T-helper 9 cell (primary cell): ENCODE measurements around the gene TMPRSS15.

Experiments
- DNase-seq: peaks from one replicate; pipeline ENCODE4 v3.0.0-alpha.2; 2020

TMPRSS15 gene

GRCh38 chr21:18340387-18340942 is 63.1 kb downstream of the TMPRSS15 start:
- DNase-seq: no peak

GRCh38 chr21:18335651-18336236 is 67.8 kb downstream of the TMPRSS15 start:
- no peak for DNase-seq

DNA sequence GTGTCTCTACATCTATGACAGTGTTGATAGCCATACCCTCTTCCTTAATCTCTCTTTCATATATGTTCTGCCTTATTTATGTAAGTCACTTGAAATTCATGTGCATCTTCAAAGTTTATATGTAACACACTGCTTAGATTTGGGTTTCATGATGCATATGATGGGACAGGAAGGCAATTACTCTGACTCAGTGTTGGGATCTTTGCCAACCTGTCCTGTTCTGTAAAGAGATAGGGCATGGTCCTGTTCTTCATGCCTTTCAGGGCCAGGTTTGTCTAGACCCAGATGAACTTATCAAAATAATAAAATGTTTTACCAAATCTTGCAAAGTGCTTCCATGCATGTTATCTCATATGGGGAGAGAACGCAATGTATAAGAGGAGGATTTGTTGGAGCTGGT is 69.5 kb downstream of the TMPRSS15 start:
- DNase-seq: no peak

- no peak for DNase-seq
These were observed 85.4 kb downstream of the TMPRSS15 start for GRCh38 chr21:18318156-18318555.

GRCh38 chr21:18298228-18298627 is 105.4 kb downstream of the TMPRSS15 start:
- DNase-seq: no peak

DNA sequence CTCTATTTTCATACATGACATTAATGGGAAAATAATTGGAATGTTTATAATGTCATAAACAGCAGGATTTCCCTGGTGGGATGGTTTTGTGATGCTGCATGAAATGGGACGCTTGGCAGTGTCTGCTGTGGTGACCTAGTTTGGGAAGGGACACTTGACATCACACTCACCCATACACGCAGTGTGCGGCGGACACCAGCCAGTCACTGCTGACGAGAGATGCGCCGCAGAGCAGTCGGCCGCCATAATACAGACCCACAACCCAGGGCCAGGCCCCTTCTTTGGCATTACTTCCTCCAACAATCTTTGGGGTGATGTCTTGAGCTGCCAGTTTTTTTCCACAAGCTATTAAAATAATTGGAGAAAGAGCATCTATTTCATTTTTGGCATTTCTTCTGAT is 109.5 kb downstream of the TMPRSS15 start:
- no peak for DNase-seq

- DNase-seq: no peak
These were observed 113.7 kb downstream of the TMPRSS15 start for GRCh38 chr21:18289876-18290275.

- DNase-seq: no peak
These were observed 118.2 kb downstream of the TMPRSS15 start for GRCh38 chr21:18285379-18285778.

- no peak for DNase-seq
These were observed 127.8 kb downstream of the TMPRSS15 start for GRCh38 chr21:18275781-18276180.

GRCh38 chr21:18274370-18274769 is 129.2 kb downstream of the TMPRSS15 start:
- DNase-seq: no peak

- no peak for DNase-seq
These were observed 130.2 kb downstream of the TMPRSS15 start for GRCh38 chr21:18273400-18273799.

GRCh38 chr21:18269856-18270255 is 133.7 kb downstream of the TMPRSS15 start:
- no peak for DNase-seq

DNA sequence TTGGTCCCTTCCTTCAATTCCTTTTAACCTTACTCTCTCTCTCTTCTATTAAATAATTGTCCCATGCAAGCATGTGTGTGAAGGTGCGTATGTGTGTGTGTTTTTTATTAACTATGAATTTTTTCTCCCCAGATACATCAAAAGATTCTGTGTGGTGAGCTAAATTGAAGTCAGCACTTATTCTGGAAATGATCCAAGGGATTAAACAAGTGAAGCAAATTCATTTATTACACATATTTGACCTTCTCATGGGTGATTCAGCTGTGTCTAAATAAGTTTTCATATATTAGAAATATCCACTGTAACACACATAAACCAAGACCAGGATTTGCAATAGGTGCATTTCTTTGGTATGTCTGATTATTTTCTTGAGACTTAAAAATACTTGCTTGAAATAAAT is 134.7 kb downstream of the TMPRSS15 start:
- no peak for DNase-seq

- no peak for DNase-seq
These were observed 136.1 kb downstream of the TMPRSS15 start for GRCh38 chr21:18267496-18267895.

DNA sequence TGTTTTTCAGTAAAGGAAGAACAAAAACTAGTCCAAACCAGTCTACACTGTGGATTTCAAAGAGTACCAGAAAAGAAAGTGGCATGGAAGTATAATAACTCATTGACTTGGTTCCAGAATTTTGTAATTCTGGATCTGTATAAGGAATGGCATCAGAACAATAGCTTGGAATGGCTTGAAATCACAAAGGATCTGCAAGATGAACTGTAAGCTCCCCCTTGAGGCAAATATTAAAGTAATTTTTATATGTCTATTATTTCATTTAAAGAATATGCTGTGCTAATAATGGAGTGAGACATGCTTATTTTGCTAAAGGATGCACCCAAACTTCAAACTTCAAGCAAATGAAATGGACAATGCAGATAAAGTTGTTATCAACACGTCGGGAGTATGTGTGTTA is 137.6 kb downstream of the TMPRSS15 start:
- no peak for DNase-seq

- DNase-seq: no peak
These were observed 149.8 kb downstream of the TMPRSS15 start for GRCh38 chr21:18253799-18254198.

DNA sequence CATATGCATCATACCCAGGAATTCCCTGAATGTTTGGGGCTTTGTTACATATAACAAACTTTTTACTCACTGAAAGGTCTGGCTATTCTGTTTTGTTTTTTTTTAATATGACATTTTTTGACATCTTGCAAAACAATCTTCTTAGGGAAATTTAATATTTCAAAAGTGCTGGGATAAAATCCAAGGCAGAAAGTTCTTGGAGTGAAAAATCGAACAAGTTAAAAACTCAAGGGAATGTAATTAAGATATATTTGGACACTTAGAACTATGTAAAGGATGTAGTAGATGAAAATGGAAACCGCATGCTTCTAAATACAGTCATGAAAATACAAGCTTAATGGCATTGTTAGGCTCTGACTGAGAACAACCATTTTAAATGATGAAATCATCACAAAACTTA is 150.4 kb downstream of the TMPRSS15 start:
- no peak for DNase-seq

DNA sequence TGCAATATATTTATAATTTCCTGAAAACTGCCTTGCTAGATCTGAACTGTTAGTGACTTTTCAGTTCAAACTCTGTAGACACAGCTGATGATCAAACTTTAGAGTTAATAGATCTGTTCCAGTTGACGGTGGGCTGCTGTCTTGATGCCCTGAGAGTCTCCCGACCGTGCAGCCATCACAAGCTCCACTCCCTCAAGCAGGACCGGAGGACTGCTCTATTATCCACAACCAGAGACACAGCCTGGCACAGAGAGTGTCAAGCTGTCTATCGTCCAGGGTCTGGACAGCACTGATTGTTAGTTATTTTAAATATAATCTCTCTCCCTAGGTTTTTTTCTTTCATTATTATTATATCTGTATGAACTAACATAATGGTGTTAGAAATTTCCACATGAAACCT is 150.9 kb downstream of the TMPRSS15 start:
- DNase-seq: no peak

- no peak for DNase-seq
These were observed 151.3 kb downstream of the TMPRSS15 start for GRCh38 chr21:18252256-18252655.

- no peak for DNase-seq
These were observed 152.5 kb downstream of the TMPRSS15 start for GRCh38 chr21:18251065-18251464.

DNA sequence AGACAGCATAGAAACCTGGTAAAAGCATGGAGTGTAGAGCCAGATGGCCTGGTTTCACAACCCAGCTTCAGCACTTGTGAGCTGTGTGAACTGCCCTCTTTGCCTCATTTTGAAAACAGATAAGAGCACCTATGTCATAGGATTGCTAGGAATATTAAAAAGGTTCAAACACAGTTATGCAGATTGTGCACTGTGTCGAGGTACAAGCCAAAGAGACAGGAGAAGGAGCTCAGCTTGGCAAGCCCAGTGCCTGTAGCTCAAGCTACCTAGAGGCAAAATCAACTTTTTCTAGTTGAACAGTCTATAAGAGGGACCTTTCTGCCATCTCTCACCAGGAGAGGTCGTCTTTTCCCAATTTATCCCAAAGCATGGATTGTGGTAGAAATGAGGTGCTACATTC is 153.9 kb downstream of the TMPRSS15 start:
- DNase-seq: no peak

DNA sequence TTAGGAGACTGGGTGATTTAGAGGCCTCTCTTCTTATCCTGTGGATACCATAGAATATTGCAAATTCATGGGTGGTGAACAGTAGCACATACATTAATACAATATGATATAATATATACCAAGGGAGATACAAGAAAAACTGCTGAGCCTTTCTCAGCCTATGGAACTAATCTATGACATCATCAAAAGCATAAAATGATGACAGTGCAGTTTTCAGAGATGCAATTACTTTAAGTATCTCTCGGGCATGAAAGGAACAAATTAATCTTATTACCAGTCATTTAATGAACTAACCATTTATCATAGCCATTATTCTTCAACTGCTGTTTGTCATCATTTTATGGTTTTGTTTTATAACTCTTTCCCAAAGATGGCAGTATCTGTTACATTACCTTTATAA is 155.4 kb downstream of the TMPRSS15 start:
- no peak for DNase-seq

GRCh38 chr21:18245464-18245967 is 158.1 kb downstream of the TMPRSS15 start:
- DNase-seq: no peak

DNA sequence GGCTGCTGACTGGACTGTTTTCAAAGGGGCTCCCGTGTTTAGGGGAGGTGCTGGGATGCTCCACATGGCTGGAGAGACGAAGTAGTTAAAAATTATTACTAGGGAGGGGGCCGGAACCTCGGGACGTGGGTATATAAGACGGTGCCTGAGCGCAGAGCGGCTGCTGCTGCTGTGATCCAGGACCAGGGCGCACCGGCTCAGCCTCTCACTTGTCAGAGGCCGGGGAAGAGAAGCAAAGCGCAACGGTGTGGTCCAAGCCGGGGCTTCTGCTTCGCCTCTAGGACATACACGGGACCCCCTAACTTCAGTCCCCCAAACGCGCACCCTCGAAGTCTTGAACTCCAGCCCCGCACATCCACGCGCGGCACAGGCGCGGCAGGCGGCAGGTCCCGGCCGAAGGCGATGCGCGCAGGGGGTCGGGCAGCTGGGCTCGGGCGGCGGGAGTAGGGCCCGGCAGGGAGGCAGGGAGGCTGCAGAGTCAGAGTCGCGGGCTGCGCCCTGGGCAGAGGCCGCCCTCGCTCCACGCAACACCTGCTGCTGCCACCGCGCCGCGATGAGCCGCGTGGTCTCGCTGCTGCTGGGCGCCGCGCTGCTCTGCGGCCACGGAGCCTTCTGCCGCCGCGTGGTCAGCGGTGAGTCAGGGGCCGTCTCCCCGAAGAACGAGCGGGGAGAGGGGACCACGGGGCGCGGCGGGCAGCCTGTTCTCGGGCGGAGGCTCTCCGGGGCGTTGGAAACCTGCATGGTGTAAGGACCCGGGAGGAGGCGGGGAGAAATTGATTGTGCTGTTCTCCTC is 158.7 kb downstream of the TMPRSS15 start, which contains the start of gene CHODL:
CHODL (plus strand) TSS at position 163 of the 793 bp plus-strand sequence; CDS start at position 554, 391 bp downstream.
- no peak for DNase-seq
